SK-N-SH treated with all-trans-retinoic acid at 6 μM for 48 hours (cell line): ENCODE data around the gene SNRPB2.
A peak's percentile ranks its signal among the peaks of the same experiment; 100 is the strongest.

ENCODE experiments used
- ATAC-seq: fragments of 200-7000 bp; cut with Tn5 transposase; 3 replicates; pipeline ENCODE4 v1.9.1; 2020; ENCODE audit warnings: mild to moderate bottlenecking, moderate library complexity
- ARNTL ChIP-seq: fragments of 450-650 bp; formaldehyde crosslinking; IDR thresholded peaks from 2 replicates; pipeline ENCODE4 v1.5.0; 2020; ENCODE audit warnings: low read depth, mild to moderate bottlenecking, moderate library complexity, borderline replicate concordance
- BACH2 ChIP-seq: fragments of 250-450 bp; sonication (Bioruptor Pico); IDR thresholded peaks from 2 replicates; pipeline ENCODE4 v1.9.0; 2021; ENCODE audit warnings: mild to moderate bottlenecking, borderline replicate concordance
- CSDC2 ChIP-seq: fragments of 250-450 bp; sonication (Bioruptor Pico); IDR thresholded peaks from 2 replicates; pipeline ENCODE4 v1.5.0; 2020; ENCODE audit warnings: mild to moderate bottlenecking, moderate library complexity
- GLIS3 ChIP-seq: fragments of 250-450 bp; sonication (Bioruptor Pico); IDR thresholded peaks from 2 replicates; pipeline ENCODE4 v1.5.0; 2020; ENCODE audit warnings: mild to moderate bottlenecking, moderate library complexity
- ISL1 ChIP-seq: fragments of 250-450 bp; sonication (Bioruptor Pico); IDR thresholded peaks from 2 replicates; pipeline ENCODE4 v2.1.2; 2022; ENCODE audit warnings: mild to moderate bottlenecking, moderate library complexity
- OSR1 ChIP-seq: fragments of 250-450 bp; sonication (Bioruptor Pico); IDR thresholded peaks from 2 replicates; pipeline ENCODE4 v1.8.0; 2022; ENCODE audit warnings: moderate library complexity, mild to moderate bottlenecking, inconsistent platforms
- PPARA ChIP-seq: fragments of 250-450 bp; sonication (Bioruptor Pico); IDR thresholded peaks from 2 replicates; pipeline ENCODE4 v1.5.0; 2020; ENCODE audit warnings: mild to moderate bottlenecking, borderline replicate concordance
- RARB ChIP-seq: fragments of 250-450 bp; sonication (Bioruptor Pico); IDR thresholded peaks from 2 replicates; pipeline ENCODE4 v1.8.0; 2021; ENCODE audit warnings: mild to moderate bottlenecking, moderate library complexity
- SNAI2 ChIP-seq: fragments of 250-450 bp; sonication (Bioruptor Pico); IDR thresholded peaks from 2 replicates; pipeline ENCODE4 v1.5.0; 2020; ENCODE audit warnings: mild to moderate bottlenecking, moderate library complexity
- TOX ChIP-seq: fragments of 250-450 bp; sonication (Bioruptor Pico); IDR thresholded peaks from 2 replicates; pipeline ENCODE4 v1.8.0; 2021; ENCODE audit warnings: mild to moderate bottlenecking, moderate library complexity, borderline replicate concordance
- ZFP3 ChIP-seq: fragments of 250-450 bp; sonication (Bioruptor Pico); IDR thresholded peaks from 2 replicates; pipeline ENCODE4 v1.5.0; 2020; ENCODE audit warnings: mild to moderate bottlenecking, moderate library complexity
- ZFP30 ChIP-seq: fragments of 450-650 bp; formaldehyde crosslinking; IDR thresholded peaks from 2 replicates; pipeline ENCODE4 v1.5.0; 2022; ENCODE audit warnings: mild to moderate bottlenecking, moderate library complexity
- ZNF565 ChIP-seq: fragments of 450-650 bp; formaldehyde crosslinking; conservative IDR thresholded peaks from 2 replicates; pipeline ENCODE4 v1.5.0; 2020; ENCODE audit warnings: low read depth, mild to moderate bottlenecking, moderate library complexity
- ZNF70 ChIP-seq: fragments of 450-650 bp; formaldehyde crosslinking; IDR thresholded peaks from 2 replicates; pipeline ENCODE4 v1.5.0; 2020; ENCODE audit warnings: mild to moderate bottlenecking, moderate library complexity
- ZNF8 ChIP-seq: fragments of 450-650 bp; formaldehyde crosslinking; IDR thresholded peaks from 2 replicates; pipeline ENCODE4 v1.5.0; 2020; ENCODE audit warnings: mild to moderate bottlenecking, moderate library complexity
- TF ChIP-seq, protein P1 (sequence below): fragments of 250-450 bp; sonication (Bioruptor Pico); IDR thresholded peaks from 2 replicates; pipeline ENCODE4 v1.8.0; 2020; ENCODE audit warnings: mild to moderate bottlenecking, moderate library complexity, borderline replicate concordance
- TF ChIP-seq, protein P2 (sequence below): fragments of 250-450 bp; sonication (Bioruptor Pico); IDR thresholded peaks from 2 replicates; pipeline ENCODE4 v1.5.1; 2020; ENCODE audit warnings: low read depth, mild to moderate bottlenecking, moderate library complexity
- TF ChIP-seq, protein P3 (sequence below): fragments of 250-450 bp; sonication (Bioruptor Pico); IDR thresholded peaks from 2 replicates; pipeline ENCODE4 v1.5.1; 2021; ENCODE audit warnings: mild to moderate bottlenecking, moderate library complexity
- TF ChIP-seq, protein P4 (sequence below): fragments of 250-450 bp; sonication (Bioruptor Pico); IDR thresholded peaks from 2 replicates; pipeline ENCODE4 v1.5.0; 2020; ENCODE audit warnings: mild to moderate bottlenecking, moderate library complexity
- TF ChIP-seq, protein P5 (sequence below): fragments of 250-450 bp; sonication (Bioruptor Pico); IDR thresholded peaks from 2 replicates; pipeline ENCODE4 v1.8.0; 2021; ENCODE audit warnings: low read depth, mild to moderate bottlenecking, moderate library complexity, borderline replicate concordance

SNRPB2 gene

DNA sequence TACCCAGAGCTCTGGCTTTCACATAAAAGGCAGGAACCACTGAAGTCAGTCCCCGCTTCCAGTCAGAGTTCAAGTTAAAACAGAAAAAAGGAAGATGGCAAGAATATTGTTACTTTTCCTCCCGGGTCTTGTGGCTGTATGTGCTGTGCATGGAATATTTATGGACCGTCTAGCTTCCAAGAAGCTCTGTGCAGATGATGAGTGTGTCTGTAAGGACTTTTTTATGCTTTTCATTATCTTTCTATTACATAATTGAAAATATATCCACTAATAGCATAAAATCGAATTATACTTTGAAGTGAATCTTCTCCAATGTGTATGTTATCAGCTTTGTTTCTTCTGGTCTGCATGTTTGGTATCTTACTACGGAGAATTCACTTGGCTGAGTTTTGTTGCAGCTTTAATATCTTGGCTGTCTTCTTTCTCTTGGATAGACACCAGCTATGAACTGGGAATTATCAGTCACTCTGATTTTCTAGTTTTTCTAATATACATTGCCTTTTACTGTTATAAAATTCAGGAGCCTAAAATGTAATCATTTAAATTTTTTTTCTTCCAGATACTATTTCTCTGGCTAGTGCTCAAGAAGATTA is 18.6 kb downstream of the SNRPB2 start, which contains the start of gene OTOR:
TSS of gene OTOR (plus strand) at position 51 of the 593 bp plus-strand sequence. CDS start at position 95, 44 bp downstream.
- ATAC-seq, result no peak
- TF ChIP-seq ISL1 (CRISPR knock-in tag) (peak; percentile 82), BACH2 (CRISPR knock-in tag) (no peak)
- TF ChIP-seq, protein P1, sequence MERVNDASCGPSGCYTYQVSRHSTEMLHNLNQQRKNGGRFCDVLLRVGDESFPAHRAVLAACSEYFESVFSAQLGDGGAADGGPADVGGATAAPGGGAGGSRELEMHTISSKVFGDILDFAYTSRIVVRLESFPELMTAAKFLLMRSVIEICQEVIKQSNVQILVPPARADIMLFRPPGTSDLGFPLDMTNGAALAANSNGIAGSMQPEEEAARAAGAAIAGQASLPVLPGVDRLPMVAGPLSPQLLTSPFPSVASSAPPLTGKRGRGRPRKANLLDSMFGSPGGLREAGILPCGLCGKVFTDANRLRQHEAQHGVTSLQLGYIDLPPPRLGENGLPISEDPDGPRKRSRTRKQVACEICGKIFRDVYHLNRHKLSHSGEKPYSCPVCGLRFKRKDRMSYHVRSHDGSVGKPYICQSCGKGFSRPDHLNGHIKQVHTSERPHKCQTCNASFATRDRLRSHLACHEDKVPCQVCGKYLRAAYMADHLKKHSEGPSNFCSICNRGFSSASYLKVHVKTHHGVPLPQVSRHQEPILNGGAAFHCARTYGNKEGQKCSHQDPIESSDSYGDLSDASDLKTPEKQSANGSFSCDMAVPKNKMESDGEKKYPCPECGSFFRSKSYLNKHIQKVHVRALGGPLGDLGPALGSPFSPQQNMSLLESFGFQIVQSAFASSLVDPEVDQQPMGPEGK, result no peak
- TF ChIP-seq, all 23 proteins: peak for 1

DNA sequence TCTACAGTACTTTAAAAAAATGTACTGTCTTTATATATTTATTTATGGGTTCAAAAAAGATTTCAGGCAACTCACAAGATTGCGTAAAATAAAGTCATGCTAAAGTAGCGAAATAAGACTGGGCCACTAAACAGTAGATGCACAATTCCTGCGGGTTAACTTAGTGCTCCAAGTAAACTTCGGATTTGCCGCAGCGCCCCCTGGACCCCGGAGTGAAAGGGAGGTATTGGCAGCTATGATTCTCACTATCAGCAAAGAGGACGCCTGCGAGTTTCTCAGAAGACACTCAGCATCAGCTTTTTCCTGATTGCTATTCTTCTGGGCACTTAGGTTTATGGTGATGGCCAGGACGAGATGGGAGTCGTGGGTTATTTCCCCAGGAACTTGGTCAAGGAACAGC is 19.7 kb downstream of the SNRPB2 start:
- no peak for ATAC-seq
- TF ChIP-seq GLIS3 (no peak), BACH2 (CRISPR knock-in tag) (no peak), ISL1 (CRISPR knock-in tag) (no peak), CSDC2 (CRISPR knock-in tag) (no peak), ARNTL (no peak), ZFP30 (CRISPR knock-in tag) (no peak), OSR1 (CRISPR knock-in tag) (no peak), PPARA (CRISPR knock-in tag) (no peak), ZNF8 (no peak), ZNF70 (CRISPR knock-in tag) (no peak), ZFP3 (CRISPR knock-in tag) (no peak), ZNF565 (no peak), RARB (no peak)
- TF ChIP-seq, protein P2, sequence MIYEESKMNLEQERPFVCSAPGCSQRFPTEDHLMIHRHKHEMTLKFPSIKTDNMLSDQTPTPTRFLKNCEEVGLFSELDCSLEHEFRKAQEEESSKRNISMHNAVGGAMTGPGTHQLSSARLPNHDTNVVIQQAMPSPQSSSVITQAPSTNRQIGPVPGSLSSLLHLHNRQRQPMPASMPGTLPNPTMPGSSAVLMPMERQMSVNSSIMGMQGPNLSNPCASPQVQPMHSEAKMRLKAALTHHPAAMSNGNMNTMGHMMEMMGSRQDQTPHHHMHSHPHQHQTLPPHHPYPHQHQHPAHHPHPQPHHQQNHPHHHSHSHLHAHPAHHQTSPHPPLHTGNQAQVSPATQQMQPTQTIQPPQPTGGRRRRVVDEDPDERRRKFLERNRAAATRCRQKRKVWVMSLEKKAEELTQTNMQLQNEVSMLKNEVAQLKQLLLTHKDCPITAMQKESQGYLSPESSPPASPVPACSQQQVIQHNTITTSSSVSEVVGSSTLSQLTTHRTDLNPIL (CRISPR knock-in tag), result no peak
- TF ChIP-seq, protein P3, sequence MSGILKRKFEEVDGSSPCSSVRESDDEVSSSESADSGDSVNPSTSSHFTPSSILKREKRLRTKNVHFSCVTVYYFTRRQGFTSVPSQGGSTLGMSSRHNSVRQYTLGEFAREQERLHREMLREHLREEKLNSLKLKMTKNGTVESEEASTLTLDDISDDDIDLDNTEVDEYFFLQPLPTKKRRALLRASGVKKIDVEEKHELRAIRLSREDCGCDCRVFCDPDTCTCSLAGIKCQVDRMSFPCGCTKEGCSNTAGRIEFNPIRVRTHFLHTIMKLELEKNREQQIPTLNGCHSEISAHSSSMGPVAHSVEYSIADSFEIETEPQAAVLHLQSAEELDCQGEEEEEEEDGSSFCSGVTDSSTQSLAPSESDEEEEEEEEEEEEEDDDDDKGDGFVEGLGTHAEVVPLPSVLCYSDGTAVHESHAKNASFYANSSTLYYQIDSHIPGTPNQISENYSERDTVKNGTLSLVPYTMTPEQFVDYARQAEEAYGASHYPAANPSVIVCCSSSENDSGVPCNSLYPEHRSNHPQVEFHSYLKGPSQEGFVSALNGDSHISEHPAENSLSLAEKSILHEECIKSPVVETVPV (CRISPR knock-in tag), result no peak
- TF ChIP-seq, protein P4, sequence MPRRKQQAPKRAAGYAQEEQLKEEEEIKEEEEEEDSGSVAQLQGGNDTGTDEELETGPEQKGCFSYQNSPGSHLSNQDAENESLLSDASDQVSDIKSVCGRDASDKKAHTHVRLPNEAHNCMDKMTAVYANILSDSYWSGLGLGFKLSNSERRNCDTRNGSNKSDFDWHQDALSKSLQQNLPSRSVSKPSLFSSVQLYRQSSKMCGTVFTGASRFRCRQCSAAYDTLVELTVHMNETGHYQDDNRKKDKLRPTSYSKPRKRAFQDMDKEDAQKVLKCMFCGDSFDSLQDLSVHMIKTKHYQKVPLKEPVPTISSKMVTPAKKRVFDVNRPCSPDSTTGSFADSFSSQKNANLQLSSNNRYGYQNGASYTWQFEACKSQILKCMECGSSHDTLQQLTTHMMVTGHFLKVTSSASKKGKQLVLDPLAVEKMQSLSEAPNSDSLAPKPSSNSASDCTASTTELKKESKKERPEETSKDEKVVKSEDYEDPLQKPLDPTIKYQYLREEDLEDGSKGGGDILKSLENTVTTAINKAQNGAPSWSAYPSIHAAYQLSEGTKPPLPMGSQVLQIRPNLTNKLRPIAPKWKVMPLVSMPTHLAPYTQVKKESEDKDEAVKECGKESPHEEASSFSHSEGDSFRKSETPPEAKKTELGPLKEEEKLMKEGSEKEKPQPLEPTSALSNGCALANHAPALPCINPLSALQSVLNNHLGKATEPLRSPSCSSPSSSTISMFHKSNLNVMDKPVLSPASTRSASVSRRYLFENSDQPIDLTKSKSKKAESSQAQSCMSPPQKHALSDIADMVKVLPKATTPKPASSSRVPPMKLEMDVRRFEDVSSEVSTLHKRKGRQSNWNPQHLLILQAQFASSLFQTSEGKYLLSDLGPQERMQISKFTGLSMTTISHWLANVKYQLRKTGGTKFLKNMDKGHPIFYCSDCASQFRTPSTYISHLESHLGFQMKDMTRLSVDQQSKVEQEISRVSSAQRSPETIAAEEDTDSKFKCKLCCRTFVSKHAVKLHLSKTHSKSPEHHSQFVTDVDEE (CRISPR knock-in tag), result no peak
- TF ChIP-seq, protein P5, sequence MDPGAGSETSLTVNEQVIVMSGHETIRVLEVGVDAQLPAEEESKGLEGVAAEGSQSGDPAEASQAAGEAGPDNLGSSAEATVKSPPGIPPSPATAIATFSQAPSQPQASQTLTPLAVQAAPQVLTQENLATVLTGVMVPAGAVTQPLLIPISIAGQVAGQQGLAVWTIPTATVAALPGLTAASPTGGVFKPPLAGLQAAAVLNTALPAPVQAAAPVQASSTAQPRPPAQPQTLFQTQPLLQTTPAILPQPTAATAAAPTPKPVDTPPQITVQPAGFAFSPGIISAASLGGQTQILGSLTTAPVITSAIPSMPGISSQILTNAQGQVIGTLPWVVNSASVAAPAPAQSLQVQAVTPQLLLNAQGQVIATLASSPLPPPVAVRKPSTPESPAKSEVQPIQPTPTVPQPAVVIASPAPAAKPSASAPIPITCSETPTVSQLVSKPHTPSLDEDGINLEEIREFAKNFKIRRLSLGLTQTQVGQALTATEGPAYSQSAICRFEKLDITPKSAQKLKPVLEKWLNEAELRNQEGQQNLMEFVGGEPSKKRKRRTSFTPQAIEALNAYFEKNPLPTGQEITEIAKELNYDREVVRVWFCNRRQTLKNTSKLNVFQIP (CRISPR knock-in tag), result no peak
- TF ChIP-seq, all 23 proteins: peak for 0

DNA sequence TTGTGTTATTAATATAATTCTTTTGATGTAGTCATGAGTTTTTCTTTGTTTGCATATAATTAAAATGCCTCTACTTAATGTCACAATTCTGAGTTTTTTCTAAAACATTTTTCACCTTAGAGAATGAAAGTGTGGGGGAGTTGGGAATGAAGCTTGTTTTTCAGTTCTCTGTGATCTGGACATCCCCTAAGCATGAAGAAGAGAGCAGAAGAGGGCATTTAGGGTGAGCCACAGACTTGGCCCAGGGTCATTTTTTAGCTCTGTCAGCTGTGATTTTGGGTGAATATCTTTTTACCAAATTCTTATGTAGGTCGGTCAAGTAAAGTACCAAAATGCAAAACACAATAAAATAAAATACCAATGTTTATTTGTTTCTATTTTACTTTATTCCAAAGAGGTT is 22.3 kb downstream of the SNRPB2 start:
- ATAC-seq, result no peak
- no peak for TF ChIP-seq PPARA (CRISPR knock-in tag)
- no peak for TF ChIP-seq ARNTL
- no peak for TF ChIP-seq ZFP30 (CRISPR knock-in tag)
- no peak for TF ChIP-seq ZNF565
- TF ChIP-seq, protein P3 (CRISPR knock-in tag), result no peak
- TF ChIP-seq ISL1 (CRISPR knock-in tag), result no peak
- no peak for TF ChIP-seq CSDC2 (CRISPR knock-in tag)
- TF ChIP-seq GLIS3, result no peak
- TF ChIP-seq SNAI2, result no peak
- no peak for TF ChIP-seq TOX (CRISPR knock-in tag)
- no peak for TF ChIP-seq OSR1 (CRISPR knock-in tag)
- no peak for TF ChIP-seq ZFP3 (CRISPR knock-in tag)
